Type B pancreatic cell (in vitro differentiated cells): ENCODE data around the gene TLR2. TPM values are rescaled to one million over a fixed set of nuclear protein-coding genes. Genes with fewer than 3 reads are reported as not detected.
"Not testable (repeated sequence)": the region's sequence is repeated elsewhere in the genome, so short reads cannot be mapped to it uniquely, and the experiment has no call there.

Experiments
- DNase-seq: peaks from one replicate; pipeline ENCODE4 v3.0.0; 2021; ENCODE audit warnings: mixed read lengths; ENCODE audit not compliant: unreplicated experiment; ENCODE audit errors: extremely low spot score
- H3K27ac Mint-ChIP-seq: 2 replicates; pipeline ENCODE4 v1.8.0; 2021; ENCODE audit warnings: mild to moderate bottlenecking, mixed read lengths
- H3K27me3 Mint-ChIP-seq: 2 replicates; pipeline ENCODE4 v1.8.0; 2021; ENCODE audit warnings: mixed read lengths
- H3K36me3 Mint-ChIP-seq: 2 replicates; pipeline ENCODE4 v1.8.0; 2021; ENCODE audit warnings: mixed read lengths
- H3K4me1 Mint-ChIP-seq: one replicate; pipeline ENCODE4 v1.8.0; 2021; ENCODE audit warnings: mixed read lengths; ENCODE audit not compliant: unreplicated experiment
- H3K4me3 Mint-ChIP-seq: 2 replicates; pipeline ENCODE4 v1.8.0; 2021; ENCODE audit warnings: mild to moderate bottlenecking, mixed read lengths
- H3K9me3 Mint-ChIP-seq: 2 replicates; pipeline ENCODE4 v1.8.0; 2021; ENCODE audit warnings: mixed read lengths
- total RNA-seq: library from RNA; stranded (reverse); gene quantifications from 2 replicates; pipeline ENCODE4 v1.2.1, GENCODE V29; 2021; ENCODE audit warnings: low replicate concordance
- TF ChIP-seq, protein P1 (sequence below): fragments of 200-600 bp; sonication (generic); conservative IDR thresholded peaks from 2 replicates; pipeline ENCODE4 v1.5.0; 2021; ENCODE audit warnings: antibody characterized with exemption, mild to moderate bottlenecking

Gene TLR2
- total RNA-seq, 1 donor from 2014 or later: 1.2 TPM

DNA sequence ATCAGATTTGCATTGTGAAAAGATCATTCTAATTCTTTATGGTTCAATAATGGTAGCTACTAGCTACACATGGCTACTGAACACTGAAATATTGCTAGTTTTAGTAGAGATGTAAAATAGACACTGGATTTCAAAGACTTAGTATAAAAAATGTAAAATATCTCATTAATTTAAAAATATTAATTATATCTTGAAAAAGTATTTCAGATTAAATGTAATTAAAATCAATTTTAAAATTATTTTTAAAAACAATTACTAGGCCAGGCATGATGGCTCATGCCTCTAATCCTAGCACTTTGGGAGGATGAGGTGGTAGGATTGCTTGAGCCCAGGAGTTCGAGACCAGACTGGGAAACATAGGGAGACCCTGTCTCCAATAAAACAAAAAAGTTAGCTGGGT lies 20.4 kb upstream of the TLR2 start:
- Mint-ChIP-seq H3K27me3 (peaks cover 14% of the 10 kb centered on the region), H3K9me3 (peaks cover 16% of the 10 kb centered on the region), H3K4me1 (no peaks in the 10 kb centered on the region), H3K36me3 (no peaks in the 10 kb centered on the region), H3K4me3 (no peak overlapping the region), H3K27ac (no peak overlapping the region)
- DNase-seq: no peak
- TF ChIP-seq, protein P1, sequence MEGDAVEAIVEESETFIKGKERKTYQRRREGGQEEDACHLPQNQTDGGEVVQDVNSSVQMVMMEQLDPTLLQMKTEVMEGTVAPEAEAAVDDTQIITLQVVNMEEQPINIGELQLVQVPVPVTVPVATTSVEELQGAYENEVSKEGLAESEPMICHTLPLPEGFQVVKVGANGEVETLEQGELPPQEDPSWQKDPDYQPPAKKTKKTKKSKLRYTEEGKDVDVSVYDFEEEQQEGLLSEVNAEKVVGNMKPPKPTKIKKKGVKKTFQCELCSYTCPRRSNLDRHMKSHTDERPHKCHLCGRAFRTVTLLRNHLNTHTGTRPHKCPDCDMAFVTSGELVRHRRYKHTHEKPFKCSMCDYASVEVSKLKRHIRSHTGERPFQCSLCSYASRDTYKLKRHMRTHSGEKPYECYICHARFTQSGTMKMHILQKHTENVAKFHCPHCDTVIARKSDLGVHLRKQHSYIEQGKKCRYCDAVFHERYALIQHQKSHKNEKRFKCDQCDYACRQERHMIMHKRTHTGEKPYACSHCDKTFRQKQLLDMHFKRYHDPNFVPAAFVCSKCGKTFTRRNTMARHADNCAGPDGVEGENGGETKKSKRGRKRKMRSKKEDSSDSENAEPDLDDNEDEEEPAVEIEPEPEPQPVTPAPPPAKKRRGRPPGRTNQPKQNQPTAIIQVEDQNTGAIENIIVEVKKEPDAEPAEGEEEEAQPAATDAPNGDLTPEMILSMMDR: no peak

DNA sequence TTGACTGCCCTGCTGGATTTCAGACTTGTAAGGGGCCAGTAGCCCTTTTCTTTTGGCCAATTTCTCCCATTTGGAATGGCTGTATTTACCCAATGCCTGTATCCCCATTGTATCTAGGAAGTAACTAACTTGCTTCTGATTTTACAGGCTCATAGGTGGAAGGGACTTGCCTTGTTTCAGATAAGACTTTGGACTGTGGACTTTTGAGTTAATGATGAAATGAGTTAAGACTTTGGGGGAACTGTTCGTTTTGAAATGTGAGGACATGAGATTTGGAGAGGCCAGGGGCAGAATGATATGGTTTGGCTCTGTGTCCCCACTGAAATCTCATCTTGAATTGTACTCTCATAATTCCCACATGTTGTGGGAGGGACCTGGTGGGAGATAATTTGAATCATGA lies 17.6 kb upstream of the TLR2 start:
- Mint-ChIP-seq H3K9me3 (peaks cover 20% of the 10 kb centered on the region), H3K27me3 (peaks cover 29% of the 10 kb centered on the region)
- not testable (repeated sequence) for H3K4me3 Mint-ChIP-seq, DNase-seq, H3K36me3 Mint-ChIP-seq, H3K27ac Mint-ChIP-seq, H3K4me1 Mint-ChIP-seq

DNA sequence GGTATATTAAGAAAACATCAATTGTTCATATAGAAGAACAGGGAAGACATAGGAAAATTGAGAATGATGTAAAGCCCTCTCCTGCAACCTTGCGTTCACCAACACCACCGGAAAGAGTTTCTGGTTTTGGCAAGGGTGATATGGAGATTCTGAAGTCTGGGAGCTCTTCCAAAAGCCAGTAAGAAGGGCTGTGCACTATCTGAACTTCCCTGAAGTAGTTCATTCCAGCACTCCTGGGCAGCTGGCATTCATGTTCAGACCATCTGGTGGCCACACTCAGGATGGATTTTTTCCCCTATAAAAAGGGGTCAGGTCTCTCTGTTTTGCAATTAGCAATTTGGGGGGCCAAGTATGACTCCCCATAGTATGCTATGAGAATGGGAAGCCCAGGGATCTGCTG lies 15.4 kb upstream of the TLR2 start:
- DNase-seq: no peak
- no peaks in the 10 kb centered on the region for H3K4me1 Mint-ChIP-seq
- no peaks in the 10 kb centered on the region for H3K36me3 Mint-ChIP-seq
- H3K27ac Mint-ChIP-seq: no peak overlapping the region
- TF ChIP-seq, protein P1: no peak
- H3K4me3 Mint-ChIP-seq: no peak overlapping the region
- H3K9me3 Mint-ChIP-seq: peaks cover 14% of the 10 kb centered on the region
- peaks cover 31% of the 10 kb centered on the region for H3K27me3 Mint-ChIP-seq

DNA sequence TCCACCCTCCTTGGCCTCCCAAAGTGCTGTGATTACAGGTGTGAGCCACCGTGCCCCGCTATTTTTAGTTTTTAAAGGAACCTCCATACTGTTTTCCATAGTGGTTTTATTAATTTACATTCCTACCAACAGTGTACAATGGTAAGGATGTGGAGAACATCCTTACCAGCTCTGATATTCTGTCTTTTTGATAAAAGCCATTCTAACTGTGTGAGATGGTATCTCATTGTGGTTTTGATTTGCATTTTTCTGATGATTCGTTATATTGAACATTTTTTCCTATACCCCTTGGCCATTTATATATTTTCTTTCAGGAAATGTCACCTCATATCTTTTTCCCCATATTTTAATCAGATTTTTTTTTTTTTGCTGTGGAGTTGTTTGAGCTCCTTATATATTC lies 14.2 kb upstream of the TLR2 start:
- Mint-ChIP-seq H3K36me3 (no peaks in the 10 kb centered on the region), H3K4me1 (no peaks in the 10 kb centered on the region), H3K27ac (no peak overlapping the region), H3K27me3 (peaks cover 31% of the 10 kb centered on the region), H3K4me3 (no peak overlapping the region), H3K9me3 (peaks cover 10% of the 10 kb centered on the region)
- TF ChIP-seq, protein P1: no peak
- no peak for DNase-seq

DNA sequence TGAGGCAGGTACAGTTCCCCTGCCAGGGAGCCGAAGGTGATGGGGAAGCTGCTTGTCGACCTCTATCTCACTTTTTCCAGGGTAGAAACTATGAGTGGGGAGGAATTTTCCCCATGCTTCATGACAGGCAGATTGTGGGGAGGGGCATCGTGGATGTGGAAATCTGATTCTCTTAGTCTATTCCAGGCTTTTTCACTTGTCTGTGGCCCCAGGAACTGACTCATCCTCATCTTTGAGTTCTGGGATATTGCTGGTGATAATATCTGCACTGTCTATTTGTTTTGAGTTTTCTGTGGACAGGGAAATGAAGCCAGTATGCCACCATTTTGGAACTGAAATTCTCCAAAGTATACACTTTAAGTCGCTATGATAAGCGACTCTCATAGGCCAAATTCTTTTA lies 7.6 kb upstream of the TLR2 start:
- no peak for DNase-seq
- no peaks in the 10 kb centered on the region for H3K36me3 Mint-ChIP-seq
- TF ChIP-seq, protein P1: no peak
- no peak overlapping the region for H3K27ac Mint-ChIP-seq
- peaks cover 12% of the 10 kb centered on the region for H3K27me3 Mint-ChIP-seq
- H3K4me1 Mint-ChIP-seq: no peaks in the 10 kb centered on the region
- H3K9me3 Mint-ChIP-seq: no peaks in the 10 kb centered on the region
- no peak overlapping the region for H3K4me3 Mint-ChIP-seq

DNA sequence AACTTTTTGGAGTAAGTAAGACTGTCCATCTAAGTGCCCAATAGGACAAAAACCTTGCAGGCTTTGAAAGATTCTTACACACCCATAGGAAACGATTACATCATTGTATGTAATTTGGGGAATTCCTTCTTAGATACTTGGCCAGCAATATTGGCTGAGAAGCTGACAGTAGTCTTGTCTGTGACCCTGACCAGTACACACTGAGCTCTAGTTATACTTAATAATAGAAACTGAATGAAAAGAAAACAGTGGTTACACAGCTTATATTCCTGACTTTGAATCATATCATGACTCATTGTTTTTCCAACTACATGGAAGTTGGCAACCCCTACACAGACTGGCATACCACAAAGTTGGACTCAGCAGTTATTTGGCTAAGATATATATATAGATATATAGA lies 7.1 kb upstream of the TLR2 start:
- Mint-ChIP-seq H3K27ac (no peak overlapping the region), H3K4me1 (no peaks in the 10 kb centered on the region), H3K9me3 (no peaks in the 10 kb centered on the region), H3K27me3 (peaks cover 11% of the 10 kb centered on the region), H3K36me3 (no peaks in the 10 kb centered on the region), H3K4me3 (no peak overlapping the region)
- TF ChIP-seq, protein P1: no peak
- no peak for DNase-seq
